ENCODE results near the gene UPF3A.
"Not testable (repeated sequence)": the region's sequence is repeated elsewhere in the genome, so short reads cannot be mapped to it uniquely, and the experiment has no call there.

The UPF3A gene

DNA sequence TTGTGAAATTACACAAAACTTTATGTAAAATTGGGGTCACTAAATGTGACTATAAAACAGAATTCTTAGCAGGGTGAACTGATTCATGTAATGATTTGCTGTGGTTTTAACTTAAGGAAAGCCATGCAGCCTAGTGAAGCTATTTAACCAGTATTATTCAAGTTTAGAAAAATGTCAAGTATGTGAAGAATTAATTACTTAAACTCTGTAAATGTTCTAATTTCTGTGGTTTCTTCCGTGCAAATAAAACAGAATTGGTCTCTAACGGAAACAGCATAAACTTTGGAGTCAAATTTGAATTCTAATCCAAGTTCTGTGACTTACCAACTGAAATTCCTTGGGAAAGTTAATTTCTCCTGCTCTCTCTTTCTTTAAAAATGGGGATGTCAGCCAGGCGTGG lies 33.4 kb upstream of the UPF3A start:
- H3K9me3 ChIP-seq (ENCODE audit: control insufficient read depth, insufficient read depth, low read length) = no peaks in the 10 kb centered on the region
- WGBS (ENCODE audit: insufficient coverage, insufficient read length) = no CpG with 5 or more reads among the region's 3 CpGs
- H3K27me3 ChIP-seq (ENCODE audit: control insufficient read depth, insufficient read depth, low read length) = no peaks in the 10 kb centered on the region
- no peaks in the 10 kb centered on the region for H3K4me1 ChIP-seq (ENCODE audit: control insufficient read depth, insufficient read depth, low read length)
- H3K4me3 ChIP-seq (ENCODE audit: low read length) = no peak overlapping the region
- peaks cover 21% of the 10 kb centered on the region; the same call in 1 of the 2 replicates for H3K36me3 ChIP-seq (ENCODE audit: control insufficient read depth, insufficient read depth, low read length)
- H3K27ac ChIP-seq (ENCODE audit: low read length) = no peak overlapping the region
- no peak for DNase-seq (ENCODE audit: low read depth, low spot score)

DNA sequence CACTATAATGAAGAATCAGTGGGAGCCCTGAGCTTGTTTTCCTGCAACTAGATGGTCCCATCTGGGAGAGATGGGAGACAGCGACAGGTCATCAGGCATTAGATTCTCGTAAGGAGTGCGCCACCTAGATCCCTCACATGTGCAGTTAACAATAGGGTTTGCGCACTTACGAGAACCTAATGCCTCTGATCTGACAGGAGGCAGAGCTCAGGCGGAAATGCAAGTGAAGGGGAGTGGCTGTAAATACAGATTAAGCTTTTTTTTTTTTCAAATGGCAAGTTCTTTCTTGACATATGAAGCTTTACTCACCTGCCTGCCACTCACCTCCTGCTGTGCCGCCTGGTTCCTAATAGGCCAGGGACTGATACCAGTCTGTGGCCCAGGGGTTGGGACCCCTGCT lies 32.3 kb upstream of the UPF3A start:
- no peaks in the 10 kb centered on the region for H3K9me3 ChIP-seq (ENCODE audit: control insufficient read depth, insufficient read depth, low read length)
- H3K4me3 ChIP-seq (ENCODE audit: low read length) = no peak overlapping the region
- no peak overlapping the region for H3K27ac ChIP-seq (ENCODE audit: low read length)
- H3K27me3 ChIP-seq (ENCODE audit: control insufficient read depth, insufficient read depth, low read length) = no peaks in the 10 kb centered on the region
- H3K36me3 ChIP-seq (ENCODE audit: control insufficient read depth, insufficient read depth, low read length) = peaks cover 21% of the 10 kb centered on the region; the same call in 1 of the 2 replicates
- no CpG with 5 or more reads among the region's 7 CpGs for WGBS (ENCODE audit: insufficient coverage, insufficient read length)
- H3K4me1 ChIP-seq (ENCODE audit: control insufficient read depth, insufficient read depth, low read length) = no peaks in the 10 kb centered on the region
- no peak for DNase-seq (ENCODE audit: low read depth, low spot score)

DNA sequence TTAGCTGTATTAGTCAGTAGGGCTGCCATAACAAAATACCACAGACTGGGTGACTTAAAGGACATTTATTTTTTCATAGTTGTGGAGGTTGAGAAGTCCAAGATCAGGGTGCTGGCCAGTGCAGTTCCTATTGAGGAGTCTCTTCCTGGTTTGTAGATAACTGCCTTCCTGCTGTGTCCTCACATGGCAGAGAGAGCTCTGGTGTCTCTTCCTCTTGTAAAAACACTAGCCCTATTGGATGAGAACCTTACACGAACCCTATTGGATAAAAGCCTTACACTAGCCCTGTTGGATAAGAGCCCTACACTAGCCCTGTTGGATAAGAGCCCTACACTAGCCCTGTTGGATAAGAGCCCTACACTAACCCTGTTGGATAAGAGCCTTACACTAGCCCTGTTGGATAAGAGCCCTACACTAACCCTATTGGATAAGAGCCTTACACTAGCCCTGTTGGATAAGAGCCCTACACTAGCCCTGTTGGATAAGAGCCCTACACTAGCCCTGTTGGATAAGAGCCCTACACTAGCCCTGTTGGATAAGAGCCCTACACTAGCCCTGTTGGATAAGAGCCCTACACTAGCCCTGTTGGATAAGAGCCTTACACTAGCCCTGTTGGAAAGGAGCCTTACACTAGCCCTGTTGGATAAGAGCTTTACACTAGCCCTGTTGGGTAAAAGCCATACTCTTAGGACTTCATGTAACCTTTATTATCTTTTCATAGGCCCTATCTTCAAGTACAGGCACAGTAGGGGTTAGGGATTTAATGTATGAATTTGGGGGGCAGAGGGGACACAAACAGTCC lies 29.6 kb upstream of the UPF3A start:
- not testable (repeated sequence) for H3K4me3 ChIP-seq (ENCODE audit: low read length); H3K9me3 ChIP-seq (ENCODE audit: control insufficient read depth, insufficient read depth, low read length); H3K27ac ChIP-seq (ENCODE audit: low read length); H3K4me1 ChIP-seq (ENCODE audit: control insufficient read depth, insufficient read depth, low read length); DNase-seq (ENCODE audit: low read depth, low spot score); H3K27me3 ChIP-seq (ENCODE audit: control insufficient read depth, insufficient read depth, low read length)
- WGBS (ENCODE audit: insufficient coverage, insufficient read length) = no CpG with 5 or more reads among the region's 1 CpG
- H3K36me3 ChIP-seq (ENCODE audit: control insufficient read depth, insufficient read depth, low read length) = peaks cover 15% of the 10 kb centered on the region; the same call in 1 of the 2 replicates

DNA sequence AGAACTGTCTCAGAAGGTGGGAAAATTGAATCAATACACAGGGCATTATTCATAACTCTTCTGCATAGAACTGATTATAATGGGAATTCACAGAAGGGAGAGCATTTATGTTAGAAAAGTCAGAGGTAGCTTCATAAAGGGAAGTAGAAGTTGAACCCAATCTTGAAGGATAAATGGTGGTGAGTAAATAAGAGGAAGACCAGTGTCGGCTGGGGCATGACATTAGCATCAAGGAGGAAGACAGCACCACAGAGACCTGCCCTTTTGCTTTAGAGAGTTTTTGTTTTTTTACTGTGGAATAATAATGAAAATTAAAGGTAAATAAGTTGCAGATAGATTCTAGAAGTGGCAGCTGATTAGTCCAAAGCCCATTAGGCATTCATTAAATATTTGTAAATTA lies 24.9 kb upstream of the UPF3A start:
- no CpG with 5 or more reads among the region's 1 CpG for WGBS (ENCODE audit: insufficient coverage, insufficient read length)

DNA sequence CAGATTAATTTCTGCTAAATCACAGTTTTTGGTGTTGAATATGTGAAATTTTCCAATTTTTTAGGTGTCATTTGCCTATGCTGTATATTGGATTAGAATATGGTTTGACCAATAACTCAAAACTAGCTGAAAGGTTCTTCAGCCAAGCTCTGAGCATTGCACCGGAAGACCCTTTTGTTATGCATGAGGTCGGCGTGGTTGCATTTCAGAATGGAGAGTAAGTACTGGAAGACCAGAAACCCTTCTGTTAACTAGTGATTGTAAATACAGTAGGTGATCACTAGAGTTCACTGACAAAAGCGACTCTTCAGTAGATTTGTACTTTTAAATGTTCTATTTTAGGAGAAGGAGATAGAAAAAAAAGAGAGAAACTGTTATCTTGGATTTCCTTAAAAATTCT lies 24.4 kb upstream of the UPF3A start:
- H3K4me3 ChIP-seq (ENCODE audit: low read length) = no peak overlapping the region
- H3K36me3 ChIP-seq (ENCODE audit: control insufficient read depth, insufficient read depth, low read length) = peaks cover 12% of the 10 kb centered on the region
- no peaks in the 10 kb centered on the region for H3K4me1 ChIP-seq (ENCODE audit: control insufficient read depth, insufficient read depth, low read length)
- no CpG with 5 or more reads among the region's 4 CpGs for WGBS (ENCODE audit: insufficient coverage, insufficient read length)
- DNase-seq (ENCODE audit: low read depth, low spot score) = no peak
- no peaks in the 10 kb centered on the region for H3K9me3 ChIP-seq (ENCODE audit: control insufficient read depth, insufficient read depth, low read length)
- no peaks in the 10 kb centered on the region for H3K27me3 ChIP-seq (ENCODE audit: control insufficient read depth, insufficient read depth, low read length)
- no peak overlapping the region for H3K27ac ChIP-seq (ENCODE audit: low read length)

More for the DNA sequence above, 24.9 kb upstream of the UPF3A start:
- no peak for DNase-seq (ENCODE audit: low read depth, low spot score)
- Histone ChIP-seq H3K27me3 (ENCODE audit: control insufficient read depth, insufficient read depth, low read length) (no peaks in the 10 kb centered on the region), H3K36me3 (ENCODE audit: control insufficient read depth, insufficient read depth, low read length) (peaks cover 12% of the 10 kb centered on the region), H3K4me1 (ENCODE audit: control insufficient read depth, insufficient read depth, low read length) (no peaks in the 10 kb centered on the region), H3K27ac (ENCODE audit: low read length) (no peak overlapping the region), H3K4me3 (ENCODE audit: low read length) (no peak overlapping the region), H3K9me3 (ENCODE audit: control insufficient read depth, insufficient read depth, low read length) (no peaks in the 10 kb centered on the region)

DNA sequence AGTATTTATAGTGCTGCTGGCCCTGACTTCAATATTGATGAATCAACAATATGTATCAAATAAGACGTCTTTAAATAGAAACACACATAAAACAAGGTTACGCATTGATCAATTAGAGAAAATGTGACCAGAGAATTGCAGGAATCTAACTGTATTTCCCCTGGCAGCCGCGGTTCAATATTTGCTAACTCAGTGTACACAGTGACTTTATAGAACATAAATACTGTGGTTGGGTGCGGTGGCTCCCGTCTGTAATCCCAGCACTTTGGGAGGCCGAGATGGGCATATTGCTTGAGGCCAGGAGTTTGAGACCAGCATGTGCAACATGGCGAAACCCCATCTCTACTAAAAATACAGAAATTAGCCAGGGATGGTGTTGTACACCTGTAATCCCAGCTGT lies 22.8 kb upstream of the UPF3A start:
- H3K9me3 ChIP-seq (ENCODE audit: control insufficient read depth, insufficient read depth, low read length) = no peaks in the 10 kb centered on the region
- WGBS (ENCODE audit: insufficient coverage, insufficient read length) = no CpG with 5 or more reads among the region's 8 CpGs
- DNase-seq (ENCODE audit: low read depth, low spot score) = no peak
- no peaks in the 10 kb centered on the region for H3K4me1 ChIP-seq (ENCODE audit: control insufficient read depth, insufficient read depth, low read length)
- H3K27ac ChIP-seq (ENCODE audit: low read length) = no peak overlapping the region
- peaks cover 20% of the 10 kb centered on the region for H3K36me3 ChIP-seq (ENCODE audit: control insufficient read depth, insufficient read depth, low read length)
- H3K27me3 ChIP-seq (ENCODE audit: control insufficient read depth, insufficient read depth, low read length) = no peaks in the 10 kb centered on the region
- H3K4me3 ChIP-seq (ENCODE audit: low read length) = no peak overlapping the region

DNA sequence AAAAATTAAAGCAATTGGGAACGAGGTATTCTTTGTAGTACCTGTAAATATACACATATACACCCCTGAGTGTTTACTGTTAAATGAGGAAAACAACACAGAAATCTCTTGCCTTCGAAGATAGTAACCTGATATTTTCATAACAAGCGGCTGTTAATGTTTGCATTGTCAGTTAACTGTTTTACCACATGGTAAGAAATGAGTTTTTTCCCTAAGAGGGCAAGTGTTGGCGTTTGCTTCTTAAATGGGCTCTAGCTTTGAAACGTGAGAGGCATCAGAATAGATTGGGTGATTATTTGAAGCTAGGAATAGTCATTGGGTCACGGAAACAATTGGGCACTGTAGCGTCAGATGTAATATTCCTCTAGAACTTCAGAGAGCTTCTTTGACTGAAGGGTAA lies 22.0 kb upstream of the UPF3A start:
- no peak overlapping the region for H3K4me3 ChIP-seq (ENCODE audit: low read length)
- H3K4me1 ChIP-seq (ENCODE audit: control insufficient read depth, insufficient read depth, low read length) = no peaks in the 10 kb centered on the region
- no peaks in the 10 kb centered on the region for H3K27me3 ChIP-seq (ENCODE audit: control insufficient read depth, insufficient read depth, low read length)
- no peak overlapping the region for H3K27ac ChIP-seq (ENCODE audit: low read length)
- peaks cover 22% of the 10 kb centered on the region for H3K36me3 ChIP-seq (ENCODE audit: control insufficient read depth, insufficient read depth, low read length)
- DNase-seq (ENCODE audit: low read depth, low spot score) = no peak
- no CpG with 5 or more reads among the region's 7 CpGs for WGBS (ENCODE audit: insufficient coverage, insufficient read length)
- H3K9me3 ChIP-seq (ENCODE audit: control insufficient read depth, insufficient read depth, low read length) = no peaks in the 10 kb centered on the region

DNA sequence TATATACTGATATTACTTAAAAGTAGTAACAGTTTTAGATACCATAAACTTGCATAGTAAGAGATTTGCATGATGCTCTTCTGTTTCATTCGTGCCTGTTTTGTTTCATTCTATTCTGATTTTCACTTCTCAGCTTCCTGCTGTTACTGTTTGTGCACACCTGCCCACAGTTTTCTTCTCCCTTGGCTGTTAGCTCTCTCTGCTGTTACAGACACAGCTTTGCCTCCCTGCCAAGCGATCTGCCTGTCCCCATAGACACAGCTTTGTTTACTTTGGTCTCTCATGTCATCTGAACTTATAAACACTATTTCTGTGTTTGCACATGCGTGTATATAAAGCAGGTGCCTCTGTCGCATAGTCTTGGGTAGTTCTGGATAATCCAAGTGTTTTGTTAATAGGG lies 21.4 kb upstream of the UPF3A start:
- H3K36me3 ChIP-seq (ENCODE audit: control insufficient read depth, insufficient read depth, low read length) = peaks cover 23% of the 10 kb centered on the region
- WGBS (ENCODE audit: insufficient coverage, insufficient read length) = no CpG with 5 or more reads among the region's 4 CpGs
- no peak overlapping the region for H3K27ac ChIP-seq (ENCODE audit: low read length)
- H3K27me3 ChIP-seq (ENCODE audit: control insufficient read depth, insufficient read depth, low read length) = no peaks in the 10 kb centered on the region
- H3K4me3 ChIP-seq (ENCODE audit: low read length) = no peak overlapping the region
- H3K9me3 ChIP-seq (ENCODE audit: control insufficient read depth, insufficient read depth, low read length) = no peaks in the 10 kb centered on the region
- DNase-seq (ENCODE audit: low read depth, low spot score) = no peak
- no peaks in the 10 kb centered on the region for H3K4me1 ChIP-seq (ENCODE audit: control insufficient read depth, insufficient read depth, low read length)

DNA sequence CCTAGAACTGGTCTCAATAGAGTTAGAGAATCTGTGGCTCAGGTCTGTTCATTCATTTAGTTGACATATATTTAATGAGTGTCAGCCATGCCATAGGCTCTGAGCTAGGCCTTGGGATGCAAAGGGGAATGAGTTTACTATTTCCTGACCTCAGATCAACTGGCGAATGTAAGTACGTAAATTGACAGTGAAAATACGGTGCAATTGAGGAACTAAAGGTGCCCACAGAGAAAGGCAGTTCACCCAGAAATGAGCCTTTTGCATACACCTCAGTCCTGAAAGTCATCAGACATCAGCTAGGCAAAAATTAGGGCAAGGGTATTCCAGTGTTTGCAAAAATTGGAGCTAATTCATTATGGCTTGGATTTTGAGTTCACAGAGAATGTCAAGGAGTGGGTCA lies 20.6 kb upstream of the UPF3A start:
- H3K4me1 ChIP-seq (ENCODE audit: control insufficient read depth, insufficient read depth, low read length) = no peaks in the 10 kb centered on the region
- H3K9me3 ChIP-seq (ENCODE audit: control insufficient read depth, insufficient read depth, low read length) = no peaks in the 10 kb centered on the region
- no peak overlapping the region for H3K27ac ChIP-seq (ENCODE audit: low read length)
- DNase-seq (ENCODE audit: low read depth, low spot score) = no peak
- H3K36me3 ChIP-seq (ENCODE audit: control insufficient read depth, insufficient read depth, low read length) = peaks cover 25% of the 10 kb centered on the region
- no CpG with 5 or more reads among the region's 3 CpGs for WGBS (ENCODE audit: insufficient coverage, insufficient read length)
- no peaks in the 10 kb centered on the region for H3K27me3 ChIP-seq (ENCODE audit: control insufficient read depth, insufficient read depth, low read length)
- H3K4me3 ChIP-seq (ENCODE audit: low read length) = no peak overlapping the region

DNA sequence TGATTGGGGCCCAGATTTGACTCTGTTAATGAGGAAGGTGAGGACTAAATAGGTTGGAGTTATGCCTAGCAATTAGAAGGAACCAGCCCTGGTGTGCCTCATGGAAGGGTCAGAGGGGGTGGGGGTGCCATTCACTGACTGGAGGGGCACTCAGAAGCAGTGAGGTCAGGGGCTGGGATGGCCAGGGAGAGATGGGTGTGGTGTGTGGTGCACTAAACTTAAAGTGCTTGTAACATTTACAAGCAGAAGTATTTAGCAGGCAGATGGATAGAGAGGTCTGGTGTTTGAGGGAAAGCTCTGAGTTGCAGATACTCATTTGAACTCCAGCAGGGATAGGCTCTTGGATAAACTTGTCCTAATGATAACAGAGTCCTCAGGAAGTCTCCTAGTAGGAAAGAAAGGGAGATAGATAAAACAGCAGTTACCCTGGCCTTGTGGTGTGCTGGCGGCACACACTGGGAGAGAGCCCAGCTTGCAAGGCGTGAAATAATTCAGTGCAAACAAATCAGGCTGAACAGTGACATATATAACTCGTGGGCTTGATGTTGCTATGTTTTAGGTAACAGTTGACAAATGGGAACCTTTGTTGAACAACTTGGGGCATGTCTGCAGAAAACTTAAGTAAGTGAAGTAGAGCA lies 20.0 kb upstream of the UPF3A start:
- Histone ChIP-seq H3K9me3 (ENCODE audit: control insufficient read depth, insufficient read depth, low read length) (no peaks in the 10 kb centered on the region), H3K4me3 (ENCODE audit: low read length) (no peak overlapping the region), H3K4me1 (ENCODE audit: control insufficient read depth, insufficient read depth, low read length) (no peaks in the 10 kb centered on the region), H3K27ac (ENCODE audit: low read length) (no peak overlapping the region), H3K36me3 (ENCODE audit: control insufficient read depth, insufficient read depth, low read length) (peaks cover 25% of the 10 kb centered on the region), H3K27me3 (ENCODE audit: control insufficient read depth, insufficient read depth, low read length) (no peaks in the 10 kb centered on the region)
- no CpG with 5 or more reads among the region's 3 CpGs for whole genome bisulfite sequencing (ENCODE audit: insufficient coverage, insufficient read length)
- DNase-seq (ENCODE audit: low read depth, low spot score) = no peak

DNA sequence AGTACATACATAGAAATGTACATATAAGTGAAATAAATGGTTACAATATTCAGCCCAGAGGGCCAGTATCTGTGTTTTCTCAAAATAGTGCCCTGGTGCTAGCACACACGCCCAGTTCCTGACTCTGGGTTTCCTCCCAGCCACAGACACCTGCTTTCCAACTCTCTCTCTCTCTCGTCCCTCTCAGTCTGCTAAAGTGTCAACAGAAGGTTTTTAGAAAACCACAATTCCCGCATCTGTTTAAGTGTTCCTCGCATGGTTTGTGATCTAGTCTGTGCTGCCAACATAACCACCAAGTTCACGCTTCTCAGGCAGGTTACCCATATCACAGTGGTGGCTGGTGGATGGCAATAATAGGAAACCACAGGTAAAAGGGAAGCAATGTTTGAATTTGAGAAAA lies 17.8 kb upstream of the UPF3A start:
- Histone ChIP-seq H3K27ac (ENCODE audit: low read length) (no peak overlapping the region), H3K36me3 (ENCODE audit: control insufficient read depth, insufficient read depth, low read length) (peaks cover 26% of the 10 kb centered on the region), H3K27me3 (ENCODE audit: control insufficient read depth, insufficient read depth, low read length) (no peaks in the 10 kb centered on the region), H3K4me3 (ENCODE audit: low read length) (no peak overlapping the region), H3K9me3 (ENCODE audit: control insufficient read depth, insufficient read depth, low read length) (no peaks in the 10 kb centered on the region), H3K4me1 (ENCODE audit: control insufficient read depth, insufficient read depth, low read length) (no peaks in the 10 kb centered on the region)
- no peak for DNase-seq (ENCODE audit: low read depth, low spot score)
- WGBS (ENCODE audit: insufficient coverage, insufficient read length) = no CpG with 5 or more reads among the region's 5 CpGs

All from iPS DF 6.9 (cell line).